ENCODE results near the gene GET4. TPM values are rescaled to one million over a fixed set of nuclear protein-coding genes. Genes with fewer than 3 reads are reported as not detected.

The GET4 gene
- total RNA-seq, 1 experiment from 2014 or later, result 90.9 TPM

DNA sequence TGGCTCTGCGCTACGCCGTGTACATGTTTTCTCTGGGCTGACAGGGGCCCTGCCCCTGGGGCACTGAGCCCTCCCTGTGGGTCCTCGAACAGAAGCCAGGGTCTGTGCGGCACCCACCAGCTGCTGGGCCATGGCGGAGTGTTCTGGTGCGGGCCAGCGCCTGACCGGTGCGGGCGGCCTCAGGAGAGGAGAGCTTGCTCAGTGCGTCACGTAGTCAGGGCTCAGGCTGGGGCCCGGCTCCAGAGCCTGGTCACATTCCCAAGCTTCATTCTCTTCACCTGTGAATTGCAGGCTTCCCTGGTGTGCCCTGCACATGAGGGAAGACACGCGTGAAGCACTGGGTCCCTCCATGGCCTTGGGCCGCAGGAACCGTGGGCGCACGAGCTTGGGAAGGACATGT, 15.5 kb downstream of the GET4 start:
- TF ChIP-seq TCF7L2 (IDR thresholded peaks at IDR 0.05; ENCODE audit: low read depth, low read length), result no peak
- no peak for TF ChIP-seq POLR2AphosphoS5 (IDR thresholded peaks at IDR 0.05; ENCODE audit: low read depth, low read length)
- no peak for TF ChIP-seq SIN3A (IDR thresholded peaks at IDR 0.05; ENCODE audit: borderline replicate concordance, insufficient read depth, low read depth, low read length)
- TF ChIP-seq, protein P1, sequence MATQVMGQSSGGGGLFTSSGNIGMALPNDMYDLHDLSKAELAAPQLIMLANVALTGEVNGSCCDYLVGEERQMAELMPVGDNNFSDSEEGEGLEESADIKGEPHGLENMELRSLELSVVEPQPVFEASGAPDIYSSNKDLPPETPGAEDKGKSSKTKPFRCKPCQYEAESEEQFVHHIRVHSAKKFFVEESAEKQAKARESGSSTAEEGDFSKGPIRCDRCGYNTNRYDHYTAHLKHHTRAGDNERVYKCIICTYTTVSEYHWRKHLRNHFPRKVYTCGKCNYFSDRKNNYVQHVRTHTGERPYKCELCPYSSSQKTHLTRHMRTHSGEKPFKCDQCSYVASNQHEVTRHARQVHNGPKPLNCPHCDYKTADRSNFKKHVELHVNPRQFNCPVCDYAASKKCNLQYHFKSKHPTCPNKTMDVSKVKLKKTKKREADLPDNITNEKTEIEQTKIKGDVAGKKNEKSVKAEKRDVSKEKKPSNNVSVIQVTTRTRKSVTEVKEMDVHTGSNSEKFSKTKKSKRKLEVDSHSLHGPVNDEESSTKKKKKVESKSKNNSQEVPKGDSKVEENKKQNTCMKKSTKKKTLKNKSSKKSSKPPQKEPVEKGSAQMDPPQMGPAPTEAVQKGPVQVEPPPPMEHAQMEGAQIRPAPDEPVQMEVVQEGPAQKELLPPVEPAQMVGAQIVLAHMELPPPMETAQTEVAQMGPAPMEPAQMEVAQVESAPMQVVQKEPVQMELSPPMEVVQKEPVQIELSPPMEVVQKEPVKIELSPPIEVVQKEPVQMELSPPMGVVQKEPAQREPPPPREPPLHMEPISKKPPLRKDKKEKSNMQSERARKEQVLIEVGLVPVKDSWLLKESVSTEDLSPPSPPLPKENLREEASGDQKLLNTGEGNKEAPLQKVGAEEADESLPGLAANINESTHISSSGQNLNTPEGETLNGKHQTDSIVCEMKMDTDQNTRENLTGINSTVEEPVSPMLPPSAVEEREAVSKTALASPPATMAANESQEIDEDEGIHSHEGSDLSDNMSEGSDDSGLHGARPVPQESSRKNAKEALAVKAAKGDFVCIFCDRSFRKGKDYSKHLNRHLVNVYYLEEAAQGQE (IDR thresholded peaks at IDR 0.05; ENCODE audit: insufficient read depth in 1 of 2, low read depth in 2 of 2, low read length in 1 of 2), result no peak
- no peak for TF ChIP-seq CTCF (IDR thresholded peaks at IDR 0.05)
- Histone ChIP-seq H3K27ac (ENCODE audit: low read length) (no peak overlapping the region), H3K27me3 (ENCODE audit: control insufficient read depth, insufficient read depth, low read length) (no peaks in the 10 kb centered on the region), H3K36me3 (ENCODE audit: control insufficient read depth, insufficient read depth, low read length) (peaks cover 3% of the 10 kb centered on the region; the same call in 1 of the 2 replicates), H3K4me1 (ENCODE audit: control insufficient read depth, insufficient read depth, low read length) (no peaks in the 10 kb centered on the region), H3K9me3 (ENCODE audit: control insufficient read depth, insufficient read depth, low read depth, low read length) (no peaks in the 10 kb centered on the region), H3K4me3 (ENCODE audit: low read depth in 2 of 2, low read length in 2 of 2) (no peak overlapping the region)
- ATAC-seq (no peak), DNase-seq (ENCODE audit: low read depth, low spot score) (no peak)
- POLR2A ChIA-PET, result no interaction called here
- intact Hi-C loops (cut with micrococcal nuclease; ENCODE audit: unreplicated experiment), result no loop called here
- in situ Hi-C loops (cut with HindIII; ENCODE audit: low pct_unique_long_range_greater_than_20kb, low sequenced_read_pairs), result no loop called here
- no TSS peak for BruUV-seq (replicated peaks)
- CTCF ChIA-PET, result no interaction called here

GRCh38 chr7:892648-893593, 16.6 kb downstream of the GET4 start:
- Histone ChIP-seq H3K4me1 (ENCODE audit: control insufficient read depth, insufficient read depth, low read length) (peaks cover 3% of the 10 kb centered on the region), H3K9me3 (ENCODE audit: control insufficient read depth, insufficient read depth, low read depth, low read length) (no peaks in the 10 kb centered on the region), H3K4me3 (ENCODE audit: low read depth in 2 of 2, low read length in 2 of 2) (no peak overlapping the region), H3K27ac (ENCODE audit: low read length) (no peak overlapping the region), H3K27me3 (ENCODE audit: control insufficient read depth, insufficient read depth, low read length) (no peaks in the 10 kb centered on the region), H3K36me3 (ENCODE audit: control insufficient read depth, insufficient read depth, low read length) (peaks cover 3% of the 10 kb centered on the region; the same call in 1 of the 2 replicates)
- DNase-seq (ENCODE audit: low read depth, low spot score), result no peak
- no TSS peak for BruUV-seq (replicated peaks)
- in situ Hi-C loops (cut with HindIII; ENCODE audit: low pct_unique_long_range_greater_than_20kb, low sequenced_read_pairs) (no loop called here), intact Hi-C loops (cut with micrococcal nuclease; ENCODE audit: unreplicated experiment) (no loop called here)
- ChIA-PET POLR2A (no interaction called here), CTCF (no interaction called here)
- no peak for ATAC-seq
- TF ChIP-seq CTCF (IDR thresholded peaks at IDR 0.05) (no peak), SIN3A (IDR thresholded peaks at IDR 0.05; ENCODE audit: borderline replicate concordance, insufficient read depth, low read depth, low read length) (no peak), TCF7L2 (IDR thresholded peaks at IDR 0.05; ENCODE audit: low read depth, low read length) (no peak), POLR2AphosphoS5 (IDR thresholded peaks at IDR 0.05; ENCODE audit: low read depth, low read length) (no peak)
- TF ChIP-seq, protein P1 (IDR thresholded peaks at IDR 0.05; ENCODE audit: insufficient read depth in 1 of 2, low read depth in 2 of 2, low read length in 1 of 2), result no peak

All from Panc1 (cell line).